Glomerular endothelial cell (primary cell): Measurements from ENCODE around the gene GLI1. TPM values are rescaled to one million over a fixed set of nuclear protein-coding genes. Genes with fewer than 3 reads are reported as not detected.
"Not testable (repeated sequence)": the region's sequence is repeated elsewhere in the genome, so short reads cannot be mapped to it uniquely, and the experiment has no call there.

Source experiments
- DNase-seq: peaks from one replicate; pipeline ENCODE4 v3.0.0-alpha.2; 2011; ENCODE audit warnings: low read depth, low spot score; ENCODE audit errors: extremely low read depth
- total RNA-seq: library from RNA; depleted of rRNA; stranded (reverse); fragments of >200 nt; gene quantifications from 2 replicates; pipeline ENCODE4 v1.2.3, GENCODE V29; 2015

Gene GLI1
- total RNA-seq, 1 donor from 2014 or later: 0.12 TPM

- DNase-seq: not testable (repeated sequence)
These were observed 35.6 kb downstream of the GLI1 start for GRCh38 chr12:57495051-57495701.

DNA sequence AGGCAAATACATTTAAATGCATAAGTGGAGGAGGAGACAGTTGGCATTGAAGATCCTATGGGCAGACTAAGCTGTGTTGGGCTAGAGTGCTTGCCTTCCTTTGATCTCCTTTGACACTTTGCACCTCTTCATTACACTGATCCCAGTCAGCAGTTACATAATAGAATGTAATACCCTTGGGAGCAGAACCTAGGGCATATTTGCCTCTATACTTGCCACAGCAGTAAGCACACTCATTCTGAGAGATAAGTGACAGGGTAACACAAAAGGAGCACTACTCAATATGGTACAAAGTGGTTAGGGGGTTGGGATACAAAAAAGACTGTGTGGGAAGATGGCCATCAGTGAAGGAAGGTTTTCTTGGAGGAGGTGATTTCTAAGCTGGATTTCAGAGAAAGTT, 37.2 kb downstream of the GLI1 start:
- no peak for DNase-seq

DNA sequence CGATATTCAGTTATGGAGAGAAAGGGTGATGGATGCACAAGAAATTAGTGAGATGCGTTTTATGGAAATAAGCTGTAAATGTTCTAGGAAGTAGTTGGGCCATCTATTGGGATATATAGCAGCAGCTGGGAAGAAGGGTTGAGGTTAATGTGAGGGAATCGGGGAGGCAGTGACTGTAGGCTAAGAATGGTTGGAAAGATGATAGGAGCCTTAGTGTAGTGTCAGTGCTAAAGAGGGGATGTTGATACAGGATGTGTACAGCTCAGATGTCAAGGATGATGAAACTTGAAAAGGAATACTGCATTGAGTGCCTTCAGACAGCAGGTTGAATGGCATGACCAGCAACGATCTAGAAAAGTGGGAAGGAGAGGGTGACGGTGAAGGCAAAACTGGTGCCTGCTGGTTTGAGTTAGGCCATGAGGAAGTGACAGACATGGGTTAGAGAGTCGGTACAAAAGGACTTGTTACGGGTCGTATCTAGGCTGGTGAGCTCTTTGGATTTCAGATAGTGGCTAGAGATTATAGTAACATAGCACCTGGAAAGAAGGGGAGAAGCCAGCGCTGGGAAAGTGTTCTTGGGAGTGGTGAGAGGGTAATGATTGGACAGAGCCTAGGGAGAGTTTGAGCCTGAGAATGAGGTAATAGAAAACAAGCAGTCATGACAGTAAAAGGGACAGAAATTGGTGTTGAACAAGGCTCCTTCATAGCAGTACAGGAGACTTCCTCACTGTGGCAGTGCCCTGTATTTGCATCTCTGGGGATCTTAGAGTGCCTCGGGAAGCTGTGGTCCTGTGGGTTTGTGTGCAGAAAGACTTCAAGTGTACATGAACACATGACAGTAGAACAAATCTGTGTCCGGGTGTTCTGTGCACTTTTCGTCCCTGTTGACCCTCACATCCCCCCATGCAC, 37.9 kb downstream of the GLI1 start:
- no peak for DNase-seq

- DNase-seq: no peak
These were observed 38.5 kb downstream of the GLI1 start for GRCh38 chr12:57498132-57498502.

DNA sequence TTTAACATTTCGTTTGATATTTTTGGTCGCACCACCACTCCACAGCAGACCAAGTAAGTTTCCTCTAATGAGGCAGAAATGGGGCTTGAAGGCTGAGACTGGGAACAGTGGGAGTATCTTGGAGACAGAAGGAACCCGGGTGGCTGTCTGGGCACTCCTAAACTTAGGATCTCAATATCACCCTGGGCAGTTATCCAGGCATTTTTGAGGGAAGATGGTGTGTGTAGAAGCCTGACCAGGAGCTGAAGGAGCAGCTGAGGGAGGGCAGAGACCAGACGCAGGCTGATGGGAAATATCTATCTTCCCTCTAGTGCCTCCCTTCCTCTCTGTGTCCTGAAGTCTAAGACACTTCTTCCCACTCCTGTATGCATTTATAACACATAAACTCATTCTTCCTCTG, 39.0 kb downstream of the GLI1 start:
- no peak for DNase-seq

GRCh38 chr12:57500213-57500612, 40.6 kb downstream of the GLI1 start:
- DNase-seq: no peak

GRCh38 chr12:57502311-57502969, 42.9 kb downstream of the GLI1 start:
- not testable (repeated sequence) for DNase-seq

DNA sequence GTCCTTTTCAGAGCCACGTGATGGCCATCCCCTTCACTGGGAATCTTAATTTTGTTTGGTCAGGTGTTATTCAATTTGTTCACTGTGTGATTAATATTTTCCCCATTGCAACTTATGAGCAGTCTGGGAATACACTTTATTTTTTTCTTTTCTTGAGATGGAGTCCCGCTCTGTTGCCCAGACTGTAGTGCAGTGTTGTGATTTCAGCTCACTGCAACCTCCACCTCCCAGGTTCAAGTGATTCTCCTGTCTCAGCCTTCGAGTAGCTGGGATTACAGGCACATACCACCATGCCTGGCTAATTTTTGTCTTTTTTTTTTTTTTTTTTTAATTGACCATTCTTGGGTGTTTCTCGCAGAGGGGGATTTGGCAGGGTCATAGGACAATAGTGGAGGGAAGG, 47.0 kb downstream of the GLI1 start:
- DNase-seq: not testable (repeated sequence)

GRCh38 chr12:57507796-57508195, 48.2 kb downstream of the GLI1 start:
- not testable (repeated sequence) for DNase-seq

- DNase-seq: no peak
These were observed 51.6 kb downstream of the GLI1 start for GRCh38 chr12:57511161-57511560.

DNA sequence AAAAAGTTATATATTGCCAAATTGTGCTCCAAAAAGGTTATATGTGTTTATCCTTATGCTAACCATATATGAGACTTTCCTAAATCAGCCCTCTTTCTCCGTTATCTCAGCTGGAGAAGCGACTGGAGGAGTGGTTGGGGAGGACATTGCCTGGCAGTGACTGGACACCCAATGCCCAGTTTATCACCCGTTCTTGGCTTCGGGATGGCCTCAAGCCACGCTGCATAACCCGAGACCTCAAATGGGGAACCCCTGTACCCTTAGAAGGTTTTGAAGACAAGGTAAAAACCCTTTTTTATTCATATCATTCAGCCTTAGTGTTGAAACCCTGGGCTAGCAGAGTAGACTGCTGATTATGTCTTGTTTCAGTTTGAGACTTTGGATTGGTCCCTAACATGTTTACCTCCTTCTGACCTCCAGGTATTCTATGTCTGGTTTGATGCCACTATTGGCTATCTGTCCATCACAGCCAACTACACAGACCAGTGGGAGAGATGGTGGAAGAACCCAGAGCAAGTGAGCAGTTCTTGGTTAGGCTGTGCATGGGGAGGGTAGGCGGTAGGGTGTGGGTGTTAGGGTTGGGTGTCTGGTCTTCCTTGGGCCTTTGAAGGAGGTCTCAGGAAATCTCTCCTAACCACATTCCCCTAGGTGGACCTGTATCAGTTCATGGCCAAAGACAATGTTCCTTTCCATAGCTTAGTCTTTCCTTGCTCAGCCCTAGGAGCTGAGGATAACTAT, 52.2 kb downstream of the GLI1 start:
- no peak for DNase-seq

- no peak for DNase-seq
These were observed 53.1 kb downstream of the GLI1 start for GRCh38 chr12:57512665-57513064.

- DNase-seq: no peak
These were observed 53.7 kb downstream of the GLI1 start for GRCh38 chr12:57513266-57513665.

GRCh38 chr12:57513677-57514076, 54.1 kb downstream of the GLI1 start:
- DNase-seq: not testable (repeated sequence)

GRCh38 chr12:57514246-57514645, 54.7 kb downstream of the GLI1 start:
- not testable (repeated sequence) for DNase-seq

DNA sequence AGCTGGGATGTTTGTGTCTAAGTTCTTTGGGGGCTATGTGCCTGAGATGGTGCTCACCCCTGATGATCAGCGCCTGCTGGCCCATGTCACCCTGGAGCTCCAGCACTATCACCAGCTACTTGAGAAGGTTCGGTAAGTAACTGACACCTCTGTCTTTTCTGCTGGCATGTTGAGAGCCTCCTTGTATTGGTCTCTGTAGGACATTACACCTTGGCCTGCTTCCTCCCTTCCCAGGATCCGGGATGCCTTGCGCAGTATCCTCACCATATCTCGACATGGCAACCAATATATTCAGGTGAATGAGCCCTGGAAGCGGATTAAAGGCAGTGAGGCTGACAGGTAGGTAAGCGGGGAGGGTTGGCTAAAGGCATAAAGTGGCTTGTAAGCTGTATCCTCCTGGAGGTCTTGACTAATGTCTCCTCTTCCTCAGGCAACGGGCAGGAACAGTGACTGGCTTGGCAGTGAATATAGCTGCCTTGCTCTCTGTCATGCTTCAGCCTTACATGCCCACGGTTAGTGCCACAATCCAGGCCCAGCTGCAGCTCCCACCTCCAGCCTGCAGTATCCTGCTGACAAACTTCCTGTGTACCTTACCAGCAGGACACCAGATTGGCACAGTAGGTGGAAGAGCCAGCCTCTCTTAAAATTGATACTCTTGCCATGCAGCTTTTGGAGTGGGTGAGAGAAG, 55.3 kb downstream of the GLI1 start:
- no peak for DNase-seq

DNA sequence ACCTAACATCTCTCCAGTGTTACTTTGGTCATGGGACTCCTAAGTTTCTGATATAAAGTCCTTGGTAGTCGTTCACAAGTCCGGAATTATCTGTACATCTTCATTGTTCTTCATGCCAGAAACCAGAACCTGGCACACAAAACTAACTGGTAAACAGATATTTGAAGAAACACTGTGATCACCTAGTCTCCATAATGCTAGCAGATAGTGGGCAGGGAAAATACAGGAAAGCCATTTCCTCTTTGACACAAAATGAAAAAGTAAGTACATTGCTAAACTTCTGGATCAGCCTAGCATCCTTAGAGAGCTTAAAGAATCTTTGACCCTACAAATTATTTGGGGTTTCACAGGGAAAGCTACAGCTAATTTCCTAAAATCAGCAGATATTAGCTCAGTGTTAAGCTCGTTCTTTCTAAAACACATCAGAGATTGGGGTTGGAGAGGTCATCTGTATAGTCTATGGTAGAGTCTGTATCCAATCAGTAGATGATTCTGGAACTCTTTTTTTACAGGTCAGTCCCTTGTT, 55.9 kb downstream of the GLI1 start:
- no peak for DNase-seq

DNA sequence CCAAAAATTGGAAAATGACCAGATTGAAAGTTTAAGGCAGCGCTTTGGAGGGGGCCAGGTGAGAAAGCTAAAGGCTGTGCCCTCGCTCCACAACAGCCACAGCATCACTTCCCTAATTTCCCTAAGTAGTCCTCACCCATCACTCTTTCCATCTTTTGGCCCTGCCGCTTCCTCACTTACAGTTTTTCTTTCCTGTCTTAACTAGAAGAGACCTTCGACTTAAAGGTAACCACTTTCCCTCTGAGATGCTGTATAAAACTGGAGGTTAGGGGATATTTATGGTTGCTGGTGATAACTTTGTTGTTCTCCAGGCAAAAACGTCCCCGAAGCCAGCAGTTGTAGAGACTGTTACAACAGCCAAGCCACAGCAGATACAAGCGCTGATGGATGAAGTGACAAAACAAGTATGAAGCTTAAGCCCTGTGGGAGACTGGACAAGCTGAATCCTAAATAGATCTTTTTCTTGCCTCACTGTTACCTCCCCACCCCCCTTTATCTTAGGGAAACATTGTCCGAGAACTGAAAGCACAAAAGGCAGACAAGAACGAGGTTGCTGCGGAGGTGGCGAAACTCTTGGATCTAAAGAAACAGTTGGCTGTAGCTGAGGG, 56.5 kb downstream of the GLI1 start:
- DNase-seq: no peak

DNA sequence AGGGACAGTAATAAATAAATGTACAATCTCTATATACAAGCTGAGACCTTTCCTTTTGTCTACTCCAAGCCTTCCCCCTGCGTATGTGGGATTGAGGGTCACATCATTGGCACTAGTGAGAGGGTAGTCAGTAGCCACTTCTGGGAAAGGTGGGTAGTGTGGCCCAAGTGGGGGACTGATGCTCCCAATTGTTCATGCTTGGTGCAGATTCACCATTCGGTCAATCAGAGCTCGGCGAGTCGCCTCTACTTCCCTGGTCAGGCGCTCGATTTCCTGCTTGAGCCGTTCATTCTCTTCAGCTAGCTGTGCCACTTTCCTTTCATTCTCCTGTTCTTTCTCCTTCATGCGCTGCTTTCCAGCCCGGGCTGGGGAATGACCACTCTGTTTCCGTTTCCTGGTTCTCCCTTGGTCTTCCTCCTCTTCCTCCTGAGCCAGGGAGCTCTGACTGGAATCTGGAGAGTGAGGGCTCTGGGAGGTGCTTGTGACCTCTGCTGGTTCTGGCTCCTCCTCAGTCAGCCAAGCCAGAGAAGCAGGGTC, 57.1 kb downstream of the GLI1 start:
- DNase-seq: no peak
